ENCODE data around the gene SAMD5. TPM values are rescaled to one million over a fixed set of nuclear protein-coding genes. Genes with fewer than 3 reads are reported as not detected.

The SAMD5 gene
- total RNA-seq, 1 experiment from 2014 or later, result 4.0 TPM

DNA sequence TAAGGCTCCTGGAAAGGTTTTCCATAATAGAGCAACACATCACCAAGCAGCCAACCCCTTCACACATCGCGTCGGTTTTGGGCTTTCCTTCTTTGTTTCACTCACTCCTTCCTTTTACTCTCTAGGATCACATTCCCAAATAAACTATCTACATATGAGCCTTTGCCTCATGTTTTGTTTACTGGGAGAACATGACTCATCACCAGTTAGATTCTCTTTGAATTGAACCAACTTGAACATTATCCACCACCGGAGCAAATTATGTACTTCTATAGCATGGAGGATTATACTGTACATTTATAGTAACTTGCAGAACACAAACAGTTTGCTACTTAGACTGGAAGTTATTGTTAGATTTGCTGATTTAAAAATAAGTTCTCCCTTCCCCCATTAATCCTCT is 41.0 kb downstream of the SAMD5 start:
- intact Hi-C loops (cut with micrococcal nuclease), result no loop called here
- Histone ChIP-seq H3K9me3 (ENCODE audit: control insufficient read depth in 1 of 2, insufficient read depth in 1 of 2, low read depth in 1 of 2, low read length in 2 of 2) (no peaks in the 10 kb centered on the region), H3K27ac (ENCODE audit: low read depth, low read length) (no peak overlapping the region), H4K20me1 (ENCODE audit: insufficient read depth) (no peaks in the 10 kb centered on the region), H3K36me3 (ENCODE audit: control insufficient read depth in 1 of 2, insufficient read depth in 2 of 2, low read length in 2 of 2) (no peaks in the 10 kb centered on the region), H3K4me2 (ENCODE audit: low read length) (no peak overlapping the region), H3K9me2 (ENCODE audit: insufficient read depth) (no peaks in the 10 kb centered on the region), H3K9ac (ENCODE audit: low read length) (no peak overlapping the region), H3K79me2 (ENCODE audit: insufficient read depth, low read length) (no peaks in the 10 kb centered on the region), H3K4me1 (ENCODE audit: control insufficient read depth in 1 of 2, insufficient read depth in 2 of 2, low read length in 2 of 2) (no peaks in the 10 kb centered on the region), H2AFZ (ENCODE audit: low read depth, low read length, poor library complexity, severe bottlenecking) (no peak overlapping the region), H3K27me3 (ENCODE audit: insufficient read depth, low read length) (no peaks in the 10 kb centered on the region), H3K4me3 (replicated peaks in 1 of 2; ENCODE audit: low read depth in 1 of 2, low read length in 2 of 2) (no peak overlapping the region)
- RAD21 ChIA-PET (ENCODE audit: low non-redundant PET in 1 of 2, low total read pairs in 2 of 2, uncharacterized antibody in 2 of 2, unreplicated experiment in 2 of 2), result no interaction called here
- POLR2A ChIA-PET, result no interaction called here
- DNase-seq (ENCODE audit: low read depth, low spot score) (no peak), ATAC-seq (no peak)
- no TSS peak for BruUV-seq (replicated peaks)
- TF ChIP-seq YY1 (IDR thresholded peaks at IDR 0.05; ENCODE audit: extremely low read depth, insufficient replicate concordance, low read depth, low read length) (no peak), ELF1 (IDR thresholded peaks at IDR 0.05; ENCODE audit: borderline replicate concordance, low read depth) (no peak), TCF7L2 (IDR thresholded peaks at IDR 0.05; ENCODE audit: borderline replicate concordance, extremely low read depth, insufficient read depth, insufficient read length) (no peak), CBX3 (IDR thresholded peaks at IDR 0.05; ENCODE audit: low read depth) (no peak), EGR1 (IDR thresholded peaks at IDR 0.05; ENCODE audit: low read depth) (no peak), ZFX (IDR thresholded peaks at IDR 0.05) (no peak), EZH2phosphoT487 (IDR thresholded peaks at IDR 0.05; ENCODE audit: borderline replicate concordance) (no peak), ZNF274 (IDR thresholded peaks at IDR 0.05; ENCODE audit: low read depth, low read length) (no peak), SRF (IDR thresholded peaks at IDR 0.05; ENCODE audit: low read depth) (no peak), FOSL1 (IDR thresholded peaks at IDR 0.05; ENCODE audit: low read depth) (no peak), RAD21 (IDR thresholded peaks at IDR 0.05; ENCODE audit: low read depth) (no peak), JUND (IDR thresholded peaks at IDR 0.05) (no peak), SIN3A (IDR thresholded peaks at IDR 0.05; ENCODE audit: low read depth) (no peak), SP1 (IDR thresholded peaks at IDR 0.05; ENCODE audit: low read depth) (no peak)
- TF ChIP-seq, protein P1, sequence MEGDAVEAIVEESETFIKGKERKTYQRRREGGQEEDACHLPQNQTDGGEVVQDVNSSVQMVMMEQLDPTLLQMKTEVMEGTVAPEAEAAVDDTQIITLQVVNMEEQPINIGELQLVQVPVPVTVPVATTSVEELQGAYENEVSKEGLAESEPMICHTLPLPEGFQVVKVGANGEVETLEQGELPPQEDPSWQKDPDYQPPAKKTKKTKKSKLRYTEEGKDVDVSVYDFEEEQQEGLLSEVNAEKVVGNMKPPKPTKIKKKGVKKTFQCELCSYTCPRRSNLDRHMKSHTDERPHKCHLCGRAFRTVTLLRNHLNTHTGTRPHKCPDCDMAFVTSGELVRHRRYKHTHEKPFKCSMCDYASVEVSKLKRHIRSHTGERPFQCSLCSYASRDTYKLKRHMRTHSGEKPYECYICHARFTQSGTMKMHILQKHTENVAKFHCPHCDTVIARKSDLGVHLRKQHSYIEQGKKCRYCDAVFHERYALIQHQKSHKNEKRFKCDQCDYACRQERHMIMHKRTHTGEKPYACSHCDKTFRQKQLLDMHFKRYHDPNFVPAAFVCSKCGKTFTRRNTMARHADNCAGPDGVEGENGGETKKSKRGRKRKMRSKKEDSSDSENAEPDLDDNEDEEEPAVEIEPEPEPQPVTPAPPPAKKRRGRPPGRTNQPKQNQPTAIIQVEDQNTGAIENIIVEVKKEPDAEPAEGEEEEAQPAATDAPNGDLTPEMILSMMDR (IDR thresholded peaks at IDR 0.05 in 2 of 3, conservative IDR thresholded peaks at IDR 0.05 in 1 of 3; ENCODE audit: borderline replicate concordance in 1 of 3, insufficient read depth in 1 of 3, low read depth in 2 of 3, low read length in 2 of 3), result no peak
- TF ChIP-seq, protein P2, sequence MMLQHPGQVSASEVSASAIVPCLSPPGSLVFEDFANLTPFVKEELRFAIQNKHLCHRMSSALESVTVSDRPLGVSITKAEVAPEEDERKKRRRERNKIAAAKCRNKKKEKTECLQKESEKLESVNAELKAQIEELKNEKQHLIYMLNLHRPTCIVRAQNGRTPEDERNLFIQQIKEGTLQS (IDR thresholded peaks at IDR 0.05), result no peak
- TF ChIP-seq, protein P3, sequence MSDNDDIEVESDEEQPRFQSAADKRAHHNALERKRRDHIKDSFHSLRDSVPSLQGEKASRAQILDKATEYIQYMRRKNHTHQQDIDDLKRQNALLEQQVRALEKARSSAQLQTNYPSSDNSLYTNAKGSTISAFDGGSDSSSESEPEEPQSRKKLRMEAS (IDR thresholded peaks at IDR 0.05), result no peak
- TF ChIP-seq, protein P4, sequence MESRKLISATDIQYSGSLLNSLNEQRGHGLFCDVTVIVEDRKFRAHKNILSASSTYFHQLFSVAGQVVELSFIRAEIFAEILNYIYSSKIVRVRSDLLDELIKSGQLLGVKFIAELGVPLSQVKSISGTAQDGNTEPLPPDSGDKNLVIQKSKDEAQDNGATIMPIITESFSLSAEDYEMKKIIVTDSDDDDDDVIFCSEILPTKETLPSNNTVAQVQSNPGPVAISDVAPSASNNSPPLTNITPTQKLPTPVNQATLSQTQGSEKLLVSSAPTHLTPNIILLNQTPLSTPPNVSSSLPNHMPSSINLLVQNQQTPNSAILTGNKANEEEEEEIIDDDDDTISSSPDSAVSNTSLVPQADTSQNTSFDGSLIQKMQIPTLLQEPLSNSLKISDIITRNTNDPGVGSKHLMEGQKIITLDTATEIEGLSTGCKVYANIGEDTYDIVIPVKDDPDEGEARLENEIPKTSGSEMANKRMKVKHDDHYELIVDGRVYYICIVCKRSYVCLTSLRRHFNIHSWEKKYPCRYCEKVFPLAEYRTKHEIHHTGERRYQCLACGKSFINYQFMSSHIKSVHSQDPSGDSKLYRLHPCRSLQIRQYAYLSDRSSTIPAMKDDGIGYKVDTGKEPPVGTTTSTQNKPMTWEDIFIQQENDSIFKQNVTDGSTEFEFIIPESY (IDR thresholded peaks at IDR 0.05; ENCODE audit: extremely low read depth, insufficient replicate concordance, low read length), result no peak
- CTCF ChIA-PET, result no interaction called here
